ENCODE results near the gene ZBED4.
A peak's percentile ranks its signal among the peaks of the same experiment; 100 is the strongest.

ZBED4 gene

DNA sequence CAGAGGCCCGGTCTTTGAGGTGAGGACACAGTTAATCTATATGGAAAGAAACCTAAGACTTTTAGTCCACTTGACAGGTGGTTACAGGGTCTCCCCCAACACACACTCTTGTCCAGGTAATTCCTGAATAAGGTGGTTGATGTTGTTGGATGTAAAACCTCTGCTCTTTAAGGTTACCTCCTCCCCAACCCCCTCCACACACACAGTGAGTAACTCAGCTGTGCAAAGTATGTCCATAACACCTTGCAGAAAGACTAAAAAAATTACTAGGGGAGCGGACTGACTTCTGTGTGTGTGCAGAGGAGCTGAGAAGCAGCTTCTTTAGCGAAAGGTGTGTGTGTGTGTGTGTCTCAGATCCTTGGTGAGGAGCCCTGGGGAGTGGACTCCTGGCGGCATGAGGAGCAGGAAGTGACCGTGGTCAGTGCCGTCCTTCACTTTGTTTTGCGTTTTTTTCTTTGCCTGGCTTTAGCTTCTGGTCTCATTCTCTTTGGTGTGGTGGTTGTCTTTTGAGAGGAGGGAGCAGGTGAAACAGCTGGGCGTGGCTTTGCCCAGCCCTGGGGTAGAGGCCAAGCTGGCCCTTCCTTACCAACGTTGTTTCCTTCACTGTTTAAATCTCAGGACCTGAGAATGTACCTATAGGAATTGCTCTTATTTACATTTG, 1.7 kb downstream of the ZBED4 start:
- DNase-seq (ENCODE audit: low spot score): no peak

DNA sequence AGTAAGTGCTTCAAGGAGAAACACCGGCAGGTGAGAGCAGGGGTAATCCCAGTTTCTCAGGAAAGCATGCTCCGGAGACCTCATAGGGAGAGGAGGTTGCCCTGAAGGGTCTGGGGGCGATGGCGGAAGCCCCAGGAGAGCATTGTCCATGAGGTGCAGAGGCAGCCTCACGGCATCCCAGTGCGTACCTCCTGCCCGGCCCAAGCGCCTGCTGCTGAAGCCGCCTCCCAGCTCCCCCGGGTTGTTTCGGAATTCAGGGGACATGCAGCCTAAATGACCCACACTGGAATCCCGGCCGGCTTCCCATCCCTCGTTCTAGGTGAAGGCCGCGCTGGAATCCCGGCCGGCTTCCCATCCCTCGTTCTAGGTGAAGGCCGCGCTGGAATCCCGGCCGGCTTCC, 2.7 kb downstream of the ZBED4 start:
- DNase-seq (ENCODE audit: low spot score): no peak

DNA sequence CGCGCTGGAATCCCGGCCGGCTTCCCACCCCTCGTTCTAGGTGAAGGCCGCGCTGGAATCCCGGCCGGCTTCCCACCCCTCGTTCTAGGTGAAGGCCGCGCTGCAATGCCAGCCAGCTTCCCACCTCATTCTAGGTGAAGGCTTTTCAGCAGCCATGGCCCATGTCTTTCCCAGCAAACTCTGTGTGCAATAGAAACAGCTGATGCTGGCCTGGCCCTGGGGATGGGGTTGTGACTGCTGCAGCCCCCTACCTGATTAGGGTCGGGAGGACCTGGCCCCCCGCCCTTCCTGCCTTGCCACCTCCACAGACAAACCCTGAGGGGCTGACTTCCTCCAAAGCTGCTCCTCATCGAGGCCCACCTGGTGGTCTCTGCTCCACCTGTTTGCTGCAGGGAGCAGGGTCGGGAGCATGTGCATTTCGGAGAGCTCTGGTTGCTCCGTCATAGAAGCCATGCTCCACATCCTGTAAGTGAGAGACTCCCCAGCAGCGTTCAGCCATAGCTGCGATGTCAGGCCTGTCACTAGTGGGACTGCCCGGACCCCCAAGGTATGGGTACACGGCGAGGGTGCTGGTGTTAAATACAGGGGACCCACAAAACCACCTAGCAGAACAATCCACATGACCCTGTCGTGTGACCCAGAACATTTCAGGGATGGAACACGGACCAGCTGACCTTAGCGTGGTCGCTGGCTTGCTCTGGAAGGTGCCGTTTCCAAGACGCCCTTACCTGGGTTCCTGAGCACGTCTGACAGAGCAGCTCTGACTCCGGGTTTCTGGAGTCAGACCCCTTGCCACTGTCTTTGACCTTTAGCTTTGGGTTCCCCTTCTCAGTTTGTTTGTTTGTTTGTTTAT, 3.3 kb downstream of the ZBED4 start:
- DNase-seq (ENCODE audit: low spot score): no peak

DNA sequence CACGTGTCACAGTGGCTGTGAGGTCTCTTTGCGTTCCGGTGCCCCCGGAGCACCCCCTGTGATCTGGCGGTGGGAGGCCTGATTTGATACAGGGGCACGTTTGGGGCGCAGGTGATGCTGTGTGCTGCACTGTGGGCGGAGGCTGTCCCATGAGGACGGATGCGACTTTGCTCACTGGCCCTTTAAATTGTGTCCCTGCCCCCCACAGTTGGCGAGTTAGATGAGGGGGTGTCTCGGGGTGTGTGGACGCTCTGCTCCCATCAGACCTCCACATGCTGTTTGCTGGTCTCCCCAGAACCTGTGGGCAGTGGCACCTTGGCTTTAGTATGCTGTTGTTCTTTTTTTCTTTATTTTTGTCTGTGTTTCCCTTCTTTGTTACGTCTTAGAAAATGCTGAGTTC, 5.2 kb downstream of the ZBED4 start:
- DNase-seq (ENCODE audit: low spot score): no peak

DNA sequence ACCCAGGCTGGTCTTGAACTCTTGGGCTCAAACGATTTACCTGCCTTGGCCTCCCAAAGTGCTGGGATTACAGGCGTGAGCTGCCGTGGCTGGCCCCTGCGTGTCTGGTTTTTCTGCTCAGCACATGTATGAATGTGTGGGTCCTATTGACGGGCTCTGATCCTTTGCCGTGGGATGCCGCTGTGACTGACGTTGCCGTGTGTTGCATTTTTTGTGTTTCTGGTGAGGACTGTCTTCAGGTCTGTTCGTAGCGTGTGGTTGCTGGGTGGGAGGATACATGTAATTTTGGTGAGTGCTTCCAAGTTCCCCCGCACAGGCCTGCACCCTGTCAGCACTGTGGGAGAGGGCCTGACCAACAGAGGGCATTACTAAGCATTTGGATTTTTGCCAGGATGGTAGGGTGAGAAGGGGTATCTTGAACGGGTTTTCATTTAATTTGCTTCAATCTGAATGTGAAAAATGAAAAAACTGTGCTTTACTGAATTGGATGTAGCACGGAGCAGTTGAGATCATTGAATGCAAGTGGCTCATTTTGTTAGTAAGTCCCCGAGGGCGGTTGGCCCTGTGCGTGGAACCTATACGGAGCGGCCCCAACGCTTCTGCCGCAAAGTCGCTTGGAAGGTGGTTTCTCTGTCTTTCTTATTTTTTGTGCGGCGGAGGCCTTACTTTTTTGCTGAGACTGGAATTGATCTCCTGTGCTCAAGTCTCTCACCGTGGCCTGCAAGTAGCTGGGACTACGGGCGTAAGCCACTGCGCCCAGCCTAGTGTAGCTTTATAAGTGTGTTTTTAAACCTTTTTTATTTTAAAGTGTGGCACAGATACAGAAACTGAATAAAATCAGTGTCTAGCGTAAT, 8.2 kb downstream of the ZBED4 start:
- DNase-seq (ENCODE audit: low spot score): no peak

DNA sequence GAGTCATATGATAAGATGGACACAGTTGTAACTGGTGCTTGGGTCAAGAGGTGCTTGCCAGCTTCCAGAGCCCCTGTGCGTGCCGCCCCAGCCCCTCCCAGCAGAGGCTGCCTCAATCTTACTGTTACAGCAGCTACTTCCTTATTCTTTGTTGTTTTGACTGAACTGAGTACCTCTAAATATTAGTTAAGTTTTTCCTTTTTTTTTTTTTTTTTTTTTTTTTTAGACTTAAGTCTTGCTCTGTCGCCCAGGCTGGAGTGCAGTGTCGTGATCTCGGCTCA, 8.8 kb downstream of the ZBED4 start:
- peak; percentile 51 for DNase-seq (ENCODE audit: low spot score)

DNA sequence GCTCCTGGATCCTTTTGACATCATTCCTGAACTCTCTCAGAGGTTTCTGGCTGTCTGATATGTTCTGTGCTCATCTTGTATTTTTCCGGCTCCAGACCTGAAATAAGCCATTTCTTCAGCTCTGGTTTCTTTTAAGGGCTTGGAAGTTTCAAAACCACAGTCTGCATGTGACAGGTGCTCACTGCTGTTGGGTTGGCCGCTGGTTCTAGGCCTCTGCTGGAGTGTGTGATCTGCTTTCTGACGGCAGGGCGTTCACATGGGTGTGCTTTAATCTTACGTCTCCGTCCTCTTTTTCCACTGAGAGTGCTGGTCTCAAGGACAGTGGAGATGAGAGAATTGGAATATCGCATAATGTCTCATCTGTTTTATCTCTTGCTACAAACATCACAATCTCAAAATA, 10.3 kb downstream of the ZBED4 start:
- DNase-seq (ENCODE audit: low spot score): no peak

DNA sequence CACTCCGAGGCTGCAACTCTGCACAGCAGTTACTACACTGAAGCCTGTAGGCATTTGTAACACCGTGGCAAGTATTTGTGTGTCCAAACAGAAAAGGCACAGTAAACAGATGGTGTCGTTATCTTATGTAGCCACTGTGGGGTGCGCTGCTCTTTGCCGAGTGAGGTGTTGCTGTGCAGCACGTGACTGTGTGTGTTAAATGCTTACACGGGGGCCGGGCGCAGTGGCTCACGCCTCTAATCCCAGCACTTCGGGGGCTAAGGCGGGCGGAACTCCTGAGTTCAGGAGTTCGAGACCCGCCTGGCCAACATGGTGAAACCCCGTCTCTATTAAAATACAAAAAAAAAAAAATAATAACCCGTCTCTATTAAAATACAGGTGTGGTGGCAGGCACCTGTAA, 11.5 kb downstream of the ZBED4 start:
- DNase-seq (ENCODE audit: low spot score): no peak

DNA sequence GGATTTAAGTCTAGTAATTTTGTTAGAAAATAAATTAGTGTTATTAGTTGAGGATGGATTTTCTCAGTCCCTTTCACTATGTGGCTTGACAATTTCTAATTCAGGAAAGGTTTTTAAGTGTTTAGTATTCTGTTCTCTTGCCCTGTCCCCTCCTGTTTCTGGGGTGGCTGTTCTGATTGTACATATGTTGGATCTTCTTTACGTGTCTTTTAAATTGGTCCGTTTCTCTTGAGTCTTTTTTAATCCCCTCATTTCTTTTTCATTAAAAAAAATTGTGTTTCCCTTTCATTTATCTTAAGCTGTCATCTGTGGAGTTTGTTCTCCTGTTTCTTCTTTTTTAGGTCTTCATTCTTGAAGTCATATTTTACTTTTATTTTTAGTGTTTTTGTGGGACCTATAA, 12.5 kb downstream of the ZBED4 start:
- no peak for DNase-seq (ENCODE audit: low spot score)

DNA sequence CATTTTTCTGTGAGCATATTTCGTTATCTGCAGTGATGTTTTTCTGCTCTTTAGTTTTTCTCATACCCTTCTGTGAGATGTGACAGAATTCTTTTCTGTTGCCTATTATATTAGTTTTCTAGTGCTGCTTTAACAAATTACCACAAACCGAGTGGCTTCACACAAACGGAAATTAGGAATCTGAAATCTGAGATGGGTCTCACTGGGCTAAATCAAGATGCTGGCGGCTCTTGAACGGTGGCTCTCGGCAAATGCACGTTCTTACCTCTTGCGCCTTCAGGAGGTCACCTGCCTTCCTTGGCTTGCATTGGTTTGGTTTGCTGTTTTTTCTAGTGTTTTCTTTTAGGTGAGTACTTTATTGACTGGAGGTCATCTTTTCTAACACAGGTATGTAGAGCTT, 13.0 kb downstream of the ZBED4 start:
- no peak for DNase-seq (ENCODE audit: low spot score)

DNA sequence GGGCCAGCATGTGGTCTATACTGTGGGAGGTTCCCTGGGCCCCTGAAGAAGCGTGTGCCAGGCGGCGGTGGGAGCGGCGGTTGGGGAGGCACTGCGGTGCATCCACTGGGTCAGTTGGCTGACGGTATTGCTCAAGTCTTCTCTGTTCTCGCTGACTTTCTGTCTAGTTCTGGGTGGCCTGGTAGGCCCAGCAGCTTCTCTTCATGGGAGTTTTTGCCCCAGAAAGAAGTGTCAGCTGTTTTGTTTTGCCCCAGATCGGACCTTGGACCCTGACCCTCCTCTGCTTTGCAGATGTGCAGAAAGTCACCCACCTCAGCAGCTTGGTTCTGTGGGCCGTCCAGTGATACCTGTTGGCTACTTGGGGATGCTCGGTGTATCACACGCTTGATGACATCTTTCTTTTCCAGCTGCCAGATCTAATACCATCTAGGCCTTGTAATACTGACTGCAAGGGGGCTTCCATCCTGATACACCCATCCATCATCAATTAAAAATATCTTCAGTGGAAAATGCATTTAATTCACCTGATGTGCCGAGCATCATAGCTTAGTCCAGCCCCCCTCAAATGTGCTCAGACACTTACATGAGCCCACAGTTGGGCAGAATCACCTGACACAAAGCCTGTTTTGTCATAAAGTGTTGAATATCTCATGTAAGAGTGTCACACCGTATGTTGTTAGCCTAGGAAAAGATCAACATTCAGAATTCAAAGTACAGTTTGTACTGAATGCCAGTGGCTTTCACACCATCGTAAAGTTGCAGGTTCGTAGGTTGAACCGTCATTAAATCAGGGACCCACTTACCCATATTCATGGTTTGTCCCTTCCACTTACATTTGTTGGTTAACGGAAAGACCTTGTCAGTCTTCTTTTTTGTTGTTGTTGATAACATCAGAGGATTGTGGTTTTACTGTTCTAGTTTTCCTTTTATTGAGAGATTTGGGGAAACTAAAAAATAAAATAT, 13.9 kb downstream of the ZBED4 start:
- no peak for DNase-seq (ENCODE audit: low spot score)

DNA sequence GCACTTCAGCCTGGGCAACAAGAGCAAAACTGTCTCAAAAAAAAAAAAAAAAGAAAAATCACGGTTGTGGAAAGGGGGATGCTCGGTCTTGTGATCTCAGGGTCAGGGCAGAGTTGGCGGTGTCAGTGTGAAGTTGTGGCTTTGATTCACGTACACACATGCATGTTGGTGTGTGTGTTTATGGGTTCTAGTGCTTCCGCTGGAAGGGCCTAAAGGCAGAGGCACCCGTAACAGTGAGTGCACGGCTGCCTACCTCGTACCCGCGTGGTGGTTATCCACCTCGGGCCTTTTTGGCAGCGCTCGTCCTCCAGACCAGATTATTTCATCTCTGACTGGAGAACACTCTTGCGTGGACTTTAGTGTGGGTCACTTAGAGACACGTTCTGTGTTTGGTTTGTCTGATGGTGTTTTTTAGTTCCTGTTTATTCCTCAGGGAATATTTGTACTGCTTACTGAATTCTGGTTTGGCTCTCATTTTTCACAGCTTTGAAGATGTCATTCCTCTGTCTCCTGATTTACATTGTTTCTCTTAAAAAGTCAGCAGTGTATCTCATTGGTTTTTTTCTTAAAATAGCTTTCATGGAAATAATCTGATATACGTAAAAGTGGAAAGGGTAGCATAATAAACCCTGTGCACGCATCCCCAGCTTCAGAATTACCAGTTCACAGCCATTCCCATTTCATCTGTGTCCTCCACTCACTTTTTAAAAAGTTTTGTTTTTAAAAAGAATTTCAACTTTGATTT, 15.6 kb downstream of the ZBED4 start:
- DNase-seq (ENCODE audit: low spot score): no peak

DNA sequence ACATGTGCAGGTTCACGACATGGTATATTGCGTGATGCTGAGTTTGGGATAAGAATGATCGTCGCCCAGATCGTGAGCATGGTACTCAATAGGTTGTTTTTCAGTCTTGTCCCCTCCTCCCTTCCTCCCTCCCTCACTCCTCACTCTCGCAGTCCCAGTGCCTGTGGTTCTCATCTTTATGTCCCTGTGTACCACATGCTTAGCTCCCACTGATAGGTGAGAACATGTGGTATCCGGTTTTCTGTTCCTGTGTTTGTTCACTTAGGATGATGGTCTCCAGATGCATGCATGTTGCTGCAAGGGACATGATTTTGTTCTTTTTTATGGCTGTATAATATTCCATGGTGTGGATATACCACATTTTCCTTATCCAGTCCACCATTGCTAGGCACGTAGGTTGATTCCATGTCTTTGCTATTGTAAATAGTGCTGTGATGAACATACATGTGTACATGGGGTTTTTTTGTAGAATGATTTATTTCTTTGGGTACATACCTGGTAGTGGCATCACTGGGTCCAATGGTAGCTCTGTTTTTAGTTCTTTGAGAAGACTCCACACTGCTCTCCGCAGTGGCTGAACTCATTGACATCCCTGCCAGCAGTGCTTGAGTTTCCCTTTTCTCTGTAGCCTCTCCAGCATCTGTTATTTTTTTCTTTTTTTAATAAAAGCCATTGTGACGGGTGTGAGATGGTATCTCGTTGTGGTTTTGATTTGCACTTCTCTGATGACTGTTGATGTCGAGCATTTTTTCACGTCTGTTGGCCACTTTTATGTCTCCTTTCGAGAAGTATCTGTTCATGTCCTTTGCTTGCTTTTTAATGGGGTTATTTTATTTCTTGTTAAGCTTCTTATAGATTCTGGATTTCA, 16.4 kb downstream of the ZBED4 start:
- DNase-seq (ENCODE audit: low spot score): no peak

DNA sequence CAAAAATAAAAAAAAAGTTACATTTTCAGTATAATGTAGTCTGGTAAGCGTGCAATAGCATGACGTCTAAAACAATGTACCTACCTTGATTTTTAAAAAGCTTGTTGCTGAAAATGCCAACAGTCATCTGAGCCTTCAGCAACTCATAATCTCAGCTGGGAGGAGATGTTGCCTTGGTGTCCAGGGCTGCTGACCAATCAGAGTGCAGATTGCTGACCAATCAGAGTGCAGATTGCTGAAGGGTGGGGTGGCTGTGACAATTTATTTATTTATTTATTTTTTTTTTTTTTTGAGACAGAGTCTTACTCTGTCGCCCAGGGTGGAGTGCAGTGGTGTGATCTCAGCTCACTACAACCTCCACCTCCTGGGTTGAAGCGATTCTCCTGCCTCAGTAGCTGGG, 17.8 kb downstream of the ZBED4 start:
- no peak for DNase-seq (ENCODE audit: low spot score)

DNA sequence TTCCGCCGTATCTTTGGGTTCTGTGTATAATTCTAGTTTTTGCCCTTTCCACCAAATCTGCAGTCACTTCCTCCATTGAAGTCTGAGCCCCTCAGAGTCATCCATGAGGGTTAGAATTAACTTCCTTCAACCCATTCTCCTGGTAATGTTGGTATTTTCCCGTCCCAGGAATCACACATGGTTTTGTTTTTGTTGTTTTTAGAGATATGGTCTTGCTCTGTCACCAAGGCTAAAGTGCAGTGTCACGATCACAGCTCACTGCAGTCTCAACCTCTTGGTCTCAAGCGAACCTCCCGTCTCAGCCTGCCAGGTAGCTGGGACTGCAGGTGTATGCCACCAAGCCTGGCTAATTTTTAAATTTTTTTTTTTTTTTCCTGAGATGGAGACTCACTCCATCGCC, 18.7 kb downstream of the ZBED4 start:
- no peak for DNase-seq (ENCODE audit: low spot score)

DNA sequence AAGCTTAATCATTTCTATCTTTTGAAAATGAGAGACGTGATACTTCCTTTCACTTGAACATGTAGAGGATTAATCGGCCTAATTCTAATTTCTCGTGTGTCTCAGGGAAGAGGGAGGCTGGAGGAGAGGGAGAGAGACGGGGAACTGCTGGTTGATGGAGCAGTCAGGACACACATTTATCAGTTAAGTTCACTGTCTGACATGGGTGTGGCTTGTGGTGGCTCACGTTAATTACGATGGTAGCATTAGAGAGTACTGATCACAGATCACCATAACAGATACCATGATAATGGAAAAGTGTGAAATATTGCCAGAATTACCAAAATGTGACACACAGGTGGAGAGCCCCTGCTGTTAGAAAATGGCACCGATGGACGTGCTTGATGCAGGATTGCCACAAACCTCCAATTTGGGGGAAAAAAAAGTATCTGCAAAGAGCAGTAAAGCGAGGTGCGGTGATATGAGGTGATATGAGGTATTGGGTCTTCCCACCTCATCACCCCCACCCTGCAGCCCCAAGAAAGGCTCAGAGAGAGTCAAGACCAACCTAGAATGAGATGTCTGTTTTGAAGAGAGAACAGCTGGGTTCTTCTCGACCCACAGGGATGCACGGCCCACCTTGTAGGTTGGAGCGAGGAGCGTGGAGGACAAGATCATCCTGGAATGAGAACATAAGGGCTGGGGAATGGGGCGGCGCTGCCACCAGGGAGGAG, 19.7 kb downstream of the ZBED4 start:
- no peak for DNase-seq (ENCODE audit: low spot score)

DNA sequence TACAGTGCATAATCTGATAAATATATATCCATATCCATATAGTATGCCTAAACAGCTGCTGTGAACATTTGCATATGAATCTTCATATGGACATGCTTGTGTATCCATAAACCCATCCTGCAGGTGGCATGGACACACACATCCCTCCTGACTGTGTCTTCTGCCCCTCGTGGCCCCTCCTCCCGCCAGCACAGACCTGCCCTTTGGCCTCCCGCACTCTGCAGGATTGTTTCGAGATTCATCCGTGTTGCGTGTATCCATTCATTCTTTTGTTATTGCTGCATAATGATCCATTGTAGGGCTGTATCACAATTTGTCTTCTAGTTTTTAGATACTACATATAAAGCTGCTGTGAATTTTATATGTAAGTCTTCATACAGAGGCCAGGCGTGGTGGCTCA, 24.0 kb downstream of the ZBED4 start:
- no peak for DNase-seq (ENCODE audit: low spot score)

DNA sequence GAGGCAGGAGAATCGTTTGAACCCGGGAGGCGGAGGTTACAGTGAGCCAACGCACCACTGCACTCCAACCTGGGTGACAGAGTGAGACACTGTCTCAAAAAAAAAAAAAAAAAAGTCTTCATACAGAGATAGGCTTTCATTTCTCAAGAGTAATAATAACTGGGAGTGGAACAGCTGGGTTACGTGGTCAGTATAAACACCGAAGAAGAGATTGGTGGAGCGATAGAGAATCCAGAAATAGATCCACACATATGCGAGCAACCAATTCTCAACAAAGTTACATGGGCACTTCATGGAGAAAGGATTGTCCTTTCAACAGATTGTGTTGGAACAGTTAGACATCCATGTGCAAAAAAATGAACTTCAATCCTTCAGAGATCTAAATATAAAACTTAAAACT, 24.6 kb downstream of the ZBED4 start:
- DNase-seq (ENCODE audit: low spot score): no peak

DNA sequence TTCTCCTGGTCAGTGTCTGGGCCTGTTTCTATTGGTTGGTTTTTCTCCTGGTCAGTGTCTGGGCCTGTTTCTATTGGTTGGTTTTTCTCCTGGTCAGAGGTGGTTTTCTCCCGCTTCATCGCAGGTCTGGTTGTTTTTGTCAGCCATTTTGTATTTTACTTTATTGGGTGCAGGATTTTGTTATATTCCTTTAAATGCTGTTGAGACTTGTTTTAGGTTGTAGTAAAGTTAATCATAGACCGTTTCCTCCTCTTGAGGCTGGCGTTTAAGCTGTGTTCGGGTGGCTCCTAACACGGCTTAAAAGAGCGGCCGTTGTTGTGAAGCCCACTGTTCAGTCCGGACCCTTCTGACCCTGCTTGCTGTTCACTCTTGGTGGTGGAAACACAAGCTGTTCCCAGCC, 26.2 kb downstream of the ZBED4 start:
- DNase-seq (ENCODE audit: low spot score): no peak

DNA sequence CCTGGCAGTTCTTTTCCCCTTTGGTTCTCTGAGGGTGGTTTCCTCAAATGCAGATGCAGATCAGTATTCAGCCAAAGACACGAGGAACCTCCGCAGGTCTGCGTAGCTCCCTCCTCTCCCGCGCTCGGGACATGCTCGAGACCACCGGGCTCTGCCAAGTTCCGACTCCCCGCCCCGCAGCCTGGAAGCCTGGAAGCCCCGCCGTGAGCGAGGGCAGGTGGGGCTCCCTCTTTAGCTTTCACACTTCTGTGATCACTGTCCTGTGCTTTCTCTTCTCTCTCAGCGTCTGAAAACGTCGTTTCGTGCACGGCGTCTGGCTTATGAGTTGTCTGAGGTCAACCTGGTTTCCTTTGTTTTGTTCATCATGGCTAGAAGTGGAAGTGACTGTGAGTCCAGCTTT, 26.6 kb downstream of the ZBED4 start:
- DNase-seq (ENCODE audit: low spot score): no peak

Data from COLO829 (cell line).